ENCODE data around the gene SESN1.
"Not testable (repeated sequence)": the region's sequence is repeated elsewhere in the genome, so short reads cannot be mapped to it uniquely, and the experiment has no call there.

The SESN1 gene

DNA sequence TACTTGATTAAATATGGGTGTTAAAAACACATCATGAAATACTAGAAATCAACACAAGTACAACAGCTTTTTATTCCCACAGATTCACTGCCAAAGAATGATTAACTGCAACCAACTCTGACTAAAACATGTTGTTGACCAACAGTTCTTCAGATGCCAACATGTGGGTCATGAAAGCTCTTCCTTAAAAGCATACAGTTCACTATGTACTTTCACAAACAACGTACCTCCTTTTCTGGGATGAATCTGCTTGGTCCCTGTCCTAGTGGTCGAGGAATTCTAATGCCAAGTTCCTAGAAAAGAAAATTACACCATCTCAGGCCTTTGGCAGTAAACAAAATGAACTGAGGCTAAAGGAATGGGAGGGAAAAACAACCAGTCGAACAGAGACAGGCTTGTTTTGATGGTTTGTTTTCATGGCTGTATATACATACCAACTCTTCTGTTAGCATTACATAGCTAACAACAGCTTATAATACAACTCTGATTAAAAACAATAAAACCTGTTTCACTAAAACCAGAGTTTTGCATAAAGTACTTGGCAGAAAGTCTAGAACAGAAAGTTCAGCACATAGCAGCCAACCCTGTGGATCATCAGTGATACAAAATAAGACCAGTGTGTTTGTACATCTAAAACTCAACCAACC is 92.5 kb downstream of the SESN1 start:
- no peak for DNase-seq (ENCODE audit: low read depth in 2 of 3, low spot score in 1 of 3)

DNA sequence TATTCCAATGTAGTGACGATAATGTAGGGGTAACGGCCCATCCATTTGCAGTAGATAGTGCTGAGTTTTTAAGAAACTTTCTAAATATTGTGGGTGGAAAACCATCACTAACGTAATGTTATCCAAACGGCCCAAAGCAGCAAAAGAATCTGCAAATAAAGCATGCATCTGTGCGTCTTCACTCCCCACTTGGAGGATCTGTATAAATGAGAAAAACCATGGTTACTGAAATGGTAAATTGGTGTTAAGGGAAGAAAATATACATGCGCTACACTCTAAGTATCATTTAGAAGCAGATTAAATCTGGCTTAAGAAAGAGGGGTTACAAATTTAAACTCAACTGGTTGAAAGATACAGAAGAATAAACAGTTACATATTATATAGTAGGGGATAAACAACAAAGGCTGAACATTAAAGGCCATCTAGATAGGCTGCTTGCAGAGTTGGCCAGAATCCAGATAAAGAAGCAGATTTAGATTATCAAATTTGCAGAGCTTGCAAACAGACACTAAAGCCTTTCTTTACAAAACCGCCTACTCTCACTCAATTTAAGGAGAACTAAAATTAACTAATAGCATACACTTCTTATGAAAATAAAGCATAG is 93.3 kb downstream of the SESN1 start:
- DNase-seq (ENCODE audit: low read depth in 2 of 3, low spot score in 1 of 3) = no peak

- no peak for DNase-seq (ENCODE audit: low read depth in 2 of 3, low spot score in 1 of 3)
Measured at GRCh38 chr6:109000289-109000688, 94.4 kb downstream of the SESN1 start.

- DNase-seq (ENCODE audit: low read depth in 2 of 3, low spot score in 1 of 3) = no peak
Measured at GRCh38 chr6:108999428-108999827, 95.2 kb downstream of the SESN1 start.

- DNase-seq (ENCODE audit: low read depth in 2 of 3, low spot score in 1 of 3) = no peak
Measured at GRCh38 chr6:108998485-108998884, 96.2 kb downstream of the SESN1 start.

GRCh38 chr6:108996208-108996607 is 98.4 kb downstream of the SESN1 start:
- DNase-seq (ENCODE audit: low read depth in 2 of 3, low spot score in 1 of 3) = no peak

DNA sequence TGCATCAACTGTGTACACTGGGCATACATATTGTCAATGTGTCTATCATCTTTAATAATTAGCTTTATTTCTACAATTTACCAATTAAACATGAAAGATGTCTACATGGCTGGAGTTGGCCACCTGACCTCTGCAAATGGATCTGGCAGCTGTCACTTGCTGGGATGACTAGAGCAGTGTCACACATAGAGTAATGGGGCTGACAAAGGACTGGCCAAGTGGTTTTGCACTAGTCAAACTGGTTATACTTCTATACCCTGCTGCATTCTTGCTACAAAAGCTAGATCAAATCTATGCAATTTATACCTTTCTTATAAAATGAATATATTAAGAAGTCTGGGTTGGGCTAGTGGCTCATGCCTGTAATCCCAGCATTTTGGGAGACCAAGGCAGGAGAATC is 99.3 kb downstream of the SESN1 start:
- DNase-seq (ENCODE audit: low read depth in 2 of 3, low spot score in 1 of 3) = no peak

- DNase-seq (ENCODE audit: low read depth in 2 of 3, low spot score in 1 of 3) = no peak
Measured at GRCh38 chr6:108993876-108994275, 100.8 kb downstream of the SESN1 start.

DNA sequence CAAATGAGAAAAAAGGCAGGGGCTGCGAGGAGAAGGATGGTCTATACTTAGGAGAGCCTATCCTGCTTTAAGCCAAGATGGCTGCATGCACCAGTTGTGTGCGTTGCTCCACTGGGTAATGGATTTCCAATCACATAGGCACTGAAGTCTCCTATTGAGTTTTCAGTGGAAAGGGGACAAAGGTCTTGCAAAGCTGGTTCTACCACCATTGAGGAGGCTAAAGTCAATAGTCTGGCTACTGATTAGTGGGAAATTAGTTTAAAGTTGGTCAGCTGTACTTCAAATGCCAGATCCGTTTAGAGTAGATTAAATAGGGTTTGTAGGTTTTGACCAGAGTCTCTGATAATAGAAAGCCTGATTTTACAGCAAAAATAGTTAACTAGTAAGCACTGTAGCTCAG is 104.9 kb downstream of the SESN1 start:
- DNase-seq (ENCODE audit: low read depth in 2 of 3, low spot score in 1 of 3) = no peak

GRCh38 chr6:108988765-108989164 is 105.9 kb downstream of the SESN1 start:
- no peak for DNase-seq (ENCODE audit: low read depth in 2 of 3, low spot score in 1 of 3)

GRCh38 chr6:108988296-108988695 is 106.3 kb downstream of the SESN1 start:
- no peak for DNase-seq (ENCODE audit: low read depth in 2 of 3, low spot score in 1 of 3)

- no peak for DNase-seq (ENCODE audit: low read depth in 2 of 3, low spot score in 1 of 3)
Measured at GRCh38 chr6:108987156-108987555, 107.5 kb downstream of the SESN1 start.

- DNase-seq (ENCODE audit: low read depth in 2 of 3, low spot score in 1 of 3) = no peak
Measured at GRCh38 chr6:108985301-108985700, 109.3 kb downstream of the SESN1 start.

DNA sequence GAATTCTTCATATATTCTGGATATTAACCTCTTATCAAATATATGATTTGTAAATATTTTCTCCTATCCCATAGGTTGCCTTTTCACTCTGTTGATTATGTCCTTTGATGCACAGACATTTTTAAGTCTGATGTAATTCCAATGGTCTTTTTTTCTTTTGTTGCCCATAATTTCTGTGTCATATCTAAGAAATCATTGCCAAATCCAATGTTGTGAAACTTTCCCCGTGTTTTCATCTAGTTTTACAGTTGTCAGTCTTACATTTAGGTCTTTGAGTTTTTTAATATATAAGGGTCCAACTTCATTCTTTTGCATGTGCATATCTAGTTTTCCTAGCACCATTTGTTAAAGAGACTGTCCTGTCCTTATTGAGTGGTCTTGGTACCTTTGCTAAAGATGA is 111.5 kb downstream of the SESN1 start:
- no peak for DNase-seq (ENCODE audit: low read depth in 2 of 3, low spot score in 1 of 3)

DNA sequence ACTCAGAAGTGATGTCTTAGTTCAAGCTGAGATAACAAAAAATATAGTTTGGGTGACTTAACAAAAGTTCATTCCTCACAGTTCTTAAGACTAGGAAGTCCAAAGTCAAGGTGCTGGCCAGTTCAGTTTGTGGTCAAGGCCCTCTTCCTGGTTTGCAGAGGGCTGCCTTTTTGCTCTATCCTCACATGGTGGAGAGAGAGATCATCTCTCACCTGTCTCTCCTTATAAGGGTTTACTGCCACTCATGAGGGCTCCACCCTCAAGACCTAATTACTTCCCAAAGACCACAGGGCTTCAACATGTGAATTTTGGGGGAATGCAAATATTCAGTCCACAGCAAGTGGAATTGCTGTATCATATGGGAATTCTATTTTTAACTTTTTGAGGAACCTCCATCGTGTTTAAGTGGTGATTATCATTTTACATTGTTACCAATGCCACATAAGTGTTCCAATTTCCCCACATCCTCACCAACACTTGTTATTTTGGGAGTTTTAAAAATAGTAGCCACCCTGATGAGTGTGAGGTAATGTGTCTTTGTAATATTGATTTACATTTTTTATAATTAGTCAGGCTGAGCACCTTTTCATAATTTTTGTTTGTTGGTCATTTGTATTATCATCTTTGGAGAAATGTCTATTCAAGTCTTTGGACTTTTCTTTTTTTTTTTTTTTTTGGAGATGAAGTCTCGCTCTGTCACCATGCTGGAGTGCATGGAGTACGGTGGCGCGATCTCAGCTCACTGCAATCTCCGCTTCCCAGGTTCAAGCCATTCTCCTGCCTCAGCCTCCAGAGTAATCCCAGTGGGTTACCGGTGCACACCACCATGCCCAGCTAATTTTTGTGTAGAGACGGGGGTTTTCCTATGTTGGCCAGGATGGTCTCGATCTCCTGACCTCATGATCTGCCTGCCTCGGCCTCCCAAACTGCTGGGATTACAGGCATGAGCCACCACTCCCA is 112.2 kb downstream of the SESN1 start:
- no peak for DNase-seq (ENCODE audit: low read depth in 2 of 3, low spot score in 1 of 3)

- not testable (repeated sequence) for DNase-seq (ENCODE audit: low read depth in 2 of 3, low spot score in 1 of 3)
Measured at GRCh38 chr6:108978638-108979037, 116.0 kb downstream of the SESN1 start.

- no peak for DNase-seq (ENCODE audit: low read depth in 2 of 3, low spot score in 1 of 3)
Measured at GRCh38 chr6:108974201-108974600, 120.4 kb downstream of the SESN1 start.

DNA sequence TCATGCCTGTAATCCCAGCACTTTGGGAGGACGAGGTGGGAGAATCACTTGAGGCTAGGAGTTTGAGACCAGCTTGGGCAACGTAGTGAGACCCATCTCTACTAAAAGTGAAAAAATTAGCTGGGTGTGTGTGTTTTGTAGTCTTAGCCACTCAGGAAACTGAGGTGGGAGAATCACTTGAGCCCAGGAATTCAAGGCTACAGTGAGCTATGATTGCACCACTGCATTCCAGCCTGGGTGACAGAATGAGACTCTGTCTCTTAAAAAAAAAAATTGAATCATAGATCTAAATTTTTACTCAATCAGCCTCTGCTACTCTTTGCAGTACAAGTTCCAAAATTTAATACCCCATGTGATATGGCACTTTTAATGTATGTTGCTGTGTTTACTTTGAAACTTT is 124.9 kb downstream of the SESN1 start:
- no peak for DNase-seq (ENCODE audit: low read depth in 2 of 3, low spot score in 1 of 3)

GRCh38 chr6:108968325-108969316 is 126.0 kb downstream of the SESN1 start:
- DNase-seq (ENCODE audit: low read depth in 2 of 3, low spot score in 1 of 3) = no peak

DNA sequence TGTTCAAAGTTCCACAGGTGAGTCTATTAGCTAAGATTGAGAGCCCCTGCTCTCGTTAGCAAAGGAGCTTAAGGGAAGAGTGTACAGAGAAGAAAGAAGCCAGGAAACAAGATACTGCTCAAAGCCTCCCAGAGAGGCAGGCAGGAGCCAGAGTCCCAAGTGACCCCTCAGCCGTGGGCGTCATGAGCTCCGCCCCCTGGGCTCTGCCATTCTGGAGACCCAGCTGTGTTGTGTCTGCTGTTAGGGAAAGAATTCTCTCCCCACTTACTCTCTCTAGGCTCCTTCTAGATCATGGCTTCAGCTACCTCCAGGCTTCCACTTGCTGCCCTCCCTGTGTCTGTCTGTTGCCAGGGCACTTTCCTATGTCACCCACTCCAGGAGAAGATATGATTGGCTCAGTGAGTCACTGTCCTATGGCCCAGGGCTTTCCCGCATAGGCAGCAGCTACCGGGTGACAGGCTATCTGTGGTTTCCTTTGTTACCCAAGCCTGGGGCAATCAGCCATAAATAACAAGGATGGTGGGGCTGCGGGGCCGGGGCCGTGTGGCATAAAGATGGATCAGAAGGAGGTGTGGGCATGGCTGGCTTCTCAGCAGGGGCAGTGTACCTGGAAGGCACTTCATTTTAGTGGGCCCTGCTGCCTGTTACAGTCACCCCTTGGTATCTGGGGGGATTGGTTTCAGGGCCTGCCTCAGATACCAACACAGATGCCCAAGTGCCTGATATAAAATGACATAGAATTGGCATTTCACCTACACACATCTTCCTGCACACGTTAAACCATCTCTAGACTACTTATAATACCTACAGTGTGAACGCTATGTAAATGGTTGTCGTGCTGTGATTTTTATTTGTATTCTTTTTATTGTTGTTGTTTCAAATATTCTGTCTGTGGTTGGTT is 127.5 kb downstream of the SESN1 start:
- peak in 1 of 3 donors; percentile 9 for DNase-seq (ENCODE audit: low read depth in 2 of 3, low spot score in 1 of 3)

Data from stimulated activated CD4-positive, alpha-beta T cell treated with anti-CD3 and anti-CD28 coated beads, Interleukin-12 subunit alpha, Interleukin-12 subunit beta, amount 100 ng/mL, for 48 hours (primary cell).